H1 (cell line): ENCODE results near the gene OR2AE1. TPM values are rescaled to one million over a fixed set of nuclear protein-coding genes. Genes with fewer than 3 reads are reported as not detected.

ENCODE experiments used
- CTBP2 ChIP-seq: IDR thresholded peaks from 2 replicates; pipeline ENCODE4 v1.7.0; 2011; ENCODE audit warnings: borderline replicate concordance, mild to moderate bottlenecking, moderate library complexity, mixed read lengths, low read length; ENCODE audit not compliant: insufficient read depth, insufficient read length
- CTCF ChIP-seq, 3 experiments: IDR thresholded peaks; 1 replicate in 2 of 3; 2 replicates in 1 of 3; pipeline versions ENCODE4 v1.5.1 to v1.6.1; 2011; ENCODE audit warnings: low read length in 3 of 3, mild to moderate bottlenecking in 3 of 3, inconsistent platforms in 2 of 3, low read depth in 1 of 3, moderate library complexity in 1 of 3; ENCODE audit not compliant: insufficient read depth in 1 of 3; ENCODE audit errors: control extremely low read depth in 1 of 3
- polyA plus RNA-seq, 7 experiments: library from polyadenylated mRNA; depleted of rRNA in 3 of 7; stranded (reverse) in 5 of 7; unstranded in 2 of 7; fragments of >200 nt in 5 of 7; fragments of 200-250 nt in 2 of 7; gene quantifications; 1 replicate in 5 of 7; 2 replicates in 1 of 7; 4 replicates in 1 of 7; pipeline versions ENCODE4 v1.2.1 to v1.2.3, GENCODE V29; 2011 to 2013; ENCODE audit warnings: missing spikeins in 2 of 7, mixed read lengths in 2 of 7
- total RNA-seq: library from RNA; stranded (reverse); fragmentation: NEBNext Ultra II Directional; extraction: Animal tissue kit (Norgen Biotek cat#: 25700); gene quantifications from 2 replicates; pipeline ENCODE4 v1.2.1, GENCODE V29; 2021

OR2AE1 gene
- total and polyA plus RNA-seq, 2 of the 8 experiments (the other 6 are each of a cell fraction or from before 2014, with no cell fraction given) = not detected

DNA sequence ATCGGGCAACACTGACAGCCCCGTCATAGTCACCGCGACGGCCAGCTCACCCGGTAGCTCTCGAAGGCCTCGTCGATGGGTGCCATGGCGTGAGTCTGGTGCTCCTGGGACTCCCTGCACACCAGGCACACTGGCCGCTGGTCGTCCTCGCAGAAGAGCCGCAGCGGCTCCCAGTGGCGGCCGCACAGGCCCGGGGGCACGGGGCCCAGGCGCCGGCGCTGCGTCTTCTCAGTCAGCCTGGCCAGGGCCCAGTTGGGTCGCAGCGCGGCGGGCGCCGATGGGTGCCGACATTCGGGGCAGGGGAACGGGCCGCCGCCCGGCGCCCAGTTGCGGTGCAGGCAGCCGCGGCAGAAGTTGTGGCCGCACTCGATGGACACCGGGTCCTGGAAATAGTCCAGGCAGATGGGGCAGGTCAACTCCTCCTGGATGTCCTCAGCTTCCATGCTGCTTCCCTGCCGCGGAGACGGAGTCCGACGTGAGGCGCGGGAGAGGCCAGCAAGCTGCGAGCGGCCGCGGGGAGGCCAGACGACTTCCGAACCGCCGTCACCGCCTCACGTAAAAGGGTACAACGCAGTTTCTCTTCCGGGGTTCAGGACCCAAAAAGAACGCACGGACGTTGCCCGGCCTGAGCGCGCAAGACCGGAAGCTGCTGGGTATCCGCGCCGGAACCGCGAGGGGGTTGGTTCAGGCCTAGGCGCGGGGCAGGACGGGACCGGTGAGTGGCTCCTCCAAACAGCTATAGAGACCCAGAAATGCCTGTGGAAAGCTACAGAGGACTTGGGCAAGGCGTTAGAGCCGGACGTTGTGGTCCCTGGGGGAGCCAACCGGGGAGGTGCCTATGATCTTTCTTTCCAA, 42.4 kb upstream of the OR2AE1 start, which contains the start of gene TRIM4 (continued):
- TF ChIP-seq CTCF (IDR thresholded peaks at IDR 0.05; ENCODE audit: control extremely low read depth in 1 of 3, insufficient read depth in 1 of 3, low read depth in 1 of 3, low read length in 3 of 3) (no peak), CTBP2 (no peak)
